K562 (cell line): ENCODE data around the gene QRFP. TPM values are rescaled to one million over a fixed set of nuclear protein-coding genes. Genes with fewer than 3 reads are reported as not detected.

Experiments used
- CAMTA2 ChIP-seq: fragments of 250-450 bp; sonication (Bioruptor Pico); conservative IDR thresholded peaks from 2 replicates; pipeline ENCODE4 v1.5.1; 2022
- CEBPB ChIP-seq: fragments of 450-650 bp; IDR thresholded peaks from 2 replicates; pipeline ENCODE4 v1.6.1; 2016; ENCODE audit warnings: missing genetic modification characterization, missing compliant biosample characterization
- CXXC5 ChIP-seq: fragments of 250-450 bp; sonication (Bioruptor Pico); IDR thresholded peaks from 2 replicates; pipeline ENCODE4 v1.8.0; 2022; ENCODE audit warnings: inconsistent platforms, mild to moderate bottlenecking, moderate library complexity
- HDAC3 ChIP-seq: fragments of 450-650 bp; IDR thresholded peaks from 2 replicates; pipeline ENCODE4 v1.6.1; 2018; ENCODE audit warnings: borderline replicate concordance, mild to moderate bottlenecking, moderate library complexity; ENCODE audit not compliant: partially characterized antibody
- MXI1 ChIP-seq: IDR thresholded peaks from 2 replicates; pipeline ENCODE4 v1.6.1; 2011; ENCODE audit warnings: low read depth, mild to moderate bottlenecking, improper control_type of control experiment, low read length
- NR3C1 ChIP-seq: sonication (generic); formaldehyde crosslinking; IDR thresholded peaks from 2 replicates; pipeline ENCODE4 v1.8.1; 2022; ENCODE audit warnings: missing genetic modification reagents
- ZFP1 ChIP-seq: fragments of 450-650 bp; formaldehyde crosslinking; IDR thresholded peaks from 2 replicates; pipeline ENCODE4 v1.4.0; 2020; ENCODE audit warnings: mild to moderate bottlenecking, mixed read lengths
- ZNF644 ChIP-seq: fragments of 200-800 bp; sonication (Bioruptor generic); IDR thresholded peaks from 2 replicates; pipeline ENCODE4 v1.6.1; 2016; ENCODE audit warnings: low read depth, missing genetic modification characterization, missing compliant biosample characterization
- polyA plus RNA-seq, 8 experiments: library from polyadenylated mRNA; depleted of rRNA in 4 of 8; stranded (reverse) in 5 of 8; unstranded in 3 of 8; fragments of >200 nt; fragmentation: Nextera tagmentation in 2 of 8; fragmentation: Illumina TruSeq in 1 of 8; extraction: Ambion mirVana in 2 of 8; extraction: Trizol in 1 of 8; gene quantifications; 2 replicates each; pipeline versions ENCODE4 v1.2.1 to v1.2.3, GENCODE V29; 2011 to 2014; ENCODE audit warnings: inconsistent platforms in 1 of 8, missing spikeins in 1 of 8
- total RNA-seq, 7 experiments: library from RNA; depleted of rRNA in 6 of 7; stranded (reverse); fragments of >200 nt in 6 of 7; fragmentation: Illumina TruSeq in 2 of 7; extraction: Trizol in 2 of 7; gene quantifications; 2 replicates each; pipeline versions ENCODE4 v1.2.1 to v1.2.3, GENCODE V29; 2011 to 2021; ENCODE audit warnings: low replicate concordance in 1 of 7
- TF ChIP-seq, protein P1 (sequence below), 2 experiments: fragments of 450-650 bp; formaldehyde crosslinking in 1 of 2; IDR thresholded peaks; 2 replicates each; pipeline versions ENCODE4 v1.4.0 to v1.6.1; 2014 to 2020; ENCODE audit warnings: mild to moderate bottlenecking in 2 of 2, borderline replicate concordance in 1 of 2, low read depth in 1 of 2
- TF ChIP-seq, protein P2 (sequence below): fragments of 250-450 bp; sonication (Bioruptor Pico); IDR thresholded peaks from 2 replicates; pipeline ENCODE4 v1.8.0; 2022; ENCODE audit warnings: inconsistent platforms
- TF ChIP-seq, protein P3 (sequence below): sonication (generic); formaldehyde crosslinking; IDR thresholded peaks from 2 replicates; pipeline ENCODE4 v1.8.1; 2023; ENCODE audit warnings: mild to moderate bottlenecking, missing genetic modification reagents
- TF ChIP-seq, protein P4 (sequence below): fragments of 150-350 bp; conservative IDR thresholded peaks from 2 replicates; pipeline ENCODE4 v1.6.1; 2014; ENCODE audit warnings: low read length

The QRFP gene
- total and polyA plus RNA-seq, 9 of the 15 experiments (the other 6 are each of a cell fraction or from before 2014, with no cell fraction given): not detected

DNA sequence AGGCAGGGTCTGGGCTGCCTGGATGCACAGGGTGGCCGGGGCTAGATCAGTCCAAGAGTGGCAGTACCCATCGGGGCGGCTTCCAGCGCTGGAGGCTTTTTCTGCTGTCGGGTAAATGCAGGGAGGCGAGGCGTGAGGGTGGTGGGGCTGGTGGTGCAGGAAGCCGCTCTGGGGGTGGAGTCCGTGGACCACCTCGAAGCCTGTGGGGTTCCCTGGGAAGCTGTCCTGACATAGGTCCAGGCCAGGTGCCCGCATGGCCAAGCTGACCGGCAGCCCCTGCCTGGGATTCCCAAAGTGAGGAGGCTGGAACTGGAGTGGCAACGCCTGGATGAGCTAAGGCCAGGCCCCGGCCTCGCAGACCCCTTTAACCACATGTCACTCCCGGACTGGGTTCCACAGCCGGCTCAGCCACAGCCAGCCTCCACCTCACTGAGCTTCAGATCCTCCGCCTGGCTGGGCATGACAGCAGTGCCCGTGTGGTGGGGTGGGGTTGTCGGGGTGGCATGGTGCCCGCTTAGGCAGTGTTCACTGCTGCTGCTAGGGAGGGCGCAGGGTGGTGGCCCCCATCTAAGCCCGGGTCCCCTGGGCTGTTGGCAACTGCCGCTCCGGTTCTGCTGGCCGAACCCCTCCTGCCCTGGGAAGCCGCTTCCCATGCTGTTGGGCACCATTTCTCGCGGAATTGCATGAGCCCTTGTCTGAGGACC is 1.4 kb upstream of the QRFP start (continued):
- TF ChIP-seq, protein P1, sequence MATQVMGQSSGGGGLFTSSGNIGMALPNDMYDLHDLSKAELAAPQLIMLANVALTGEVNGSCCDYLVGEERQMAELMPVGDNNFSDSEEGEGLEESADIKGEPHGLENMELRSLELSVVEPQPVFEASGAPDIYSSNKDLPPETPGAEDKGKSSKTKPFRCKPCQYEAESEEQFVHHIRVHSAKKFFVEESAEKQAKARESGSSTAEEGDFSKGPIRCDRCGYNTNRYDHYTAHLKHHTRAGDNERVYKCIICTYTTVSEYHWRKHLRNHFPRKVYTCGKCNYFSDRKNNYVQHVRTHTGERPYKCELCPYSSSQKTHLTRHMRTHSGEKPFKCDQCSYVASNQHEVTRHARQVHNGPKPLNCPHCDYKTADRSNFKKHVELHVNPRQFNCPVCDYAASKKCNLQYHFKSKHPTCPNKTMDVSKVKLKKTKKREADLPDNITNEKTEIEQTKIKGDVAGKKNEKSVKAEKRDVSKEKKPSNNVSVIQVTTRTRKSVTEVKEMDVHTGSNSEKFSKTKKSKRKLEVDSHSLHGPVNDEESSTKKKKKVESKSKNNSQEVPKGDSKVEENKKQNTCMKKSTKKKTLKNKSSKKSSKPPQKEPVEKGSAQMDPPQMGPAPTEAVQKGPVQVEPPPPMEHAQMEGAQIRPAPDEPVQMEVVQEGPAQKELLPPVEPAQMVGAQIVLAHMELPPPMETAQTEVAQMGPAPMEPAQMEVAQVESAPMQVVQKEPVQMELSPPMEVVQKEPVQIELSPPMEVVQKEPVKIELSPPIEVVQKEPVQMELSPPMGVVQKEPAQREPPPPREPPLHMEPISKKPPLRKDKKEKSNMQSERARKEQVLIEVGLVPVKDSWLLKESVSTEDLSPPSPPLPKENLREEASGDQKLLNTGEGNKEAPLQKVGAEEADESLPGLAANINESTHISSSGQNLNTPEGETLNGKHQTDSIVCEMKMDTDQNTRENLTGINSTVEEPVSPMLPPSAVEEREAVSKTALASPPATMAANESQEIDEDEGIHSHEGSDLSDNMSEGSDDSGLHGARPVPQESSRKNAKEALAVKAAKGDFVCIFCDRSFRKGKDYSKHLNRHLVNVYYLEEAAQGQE (IDR thresholded peaks at IDR 0.05; ENCODE audit: borderline replicate concordance): no peak
- TF ChIP-seq, protein P1 (CRISPR knock-in tag; IDR thresholded peaks at IDR 0.05; ENCODE audit: low read depth): no peak
- TF ChIP-seq CAMTA2 (CRISPR knock-in tag) (no peak), ZNF644 (tag) (no peak), CXXC5 (CRISPR knock-in tag) (no peak), ZFP1 (CRISPR knock-in tag) (no peak), CEBPB (tag) (no peak), HDAC3 (no peak), MXI1 (no peak), NR3C1 (CRISPR knock-in tag) (no peak)
- TF ChIP-seq, protein P2, sequence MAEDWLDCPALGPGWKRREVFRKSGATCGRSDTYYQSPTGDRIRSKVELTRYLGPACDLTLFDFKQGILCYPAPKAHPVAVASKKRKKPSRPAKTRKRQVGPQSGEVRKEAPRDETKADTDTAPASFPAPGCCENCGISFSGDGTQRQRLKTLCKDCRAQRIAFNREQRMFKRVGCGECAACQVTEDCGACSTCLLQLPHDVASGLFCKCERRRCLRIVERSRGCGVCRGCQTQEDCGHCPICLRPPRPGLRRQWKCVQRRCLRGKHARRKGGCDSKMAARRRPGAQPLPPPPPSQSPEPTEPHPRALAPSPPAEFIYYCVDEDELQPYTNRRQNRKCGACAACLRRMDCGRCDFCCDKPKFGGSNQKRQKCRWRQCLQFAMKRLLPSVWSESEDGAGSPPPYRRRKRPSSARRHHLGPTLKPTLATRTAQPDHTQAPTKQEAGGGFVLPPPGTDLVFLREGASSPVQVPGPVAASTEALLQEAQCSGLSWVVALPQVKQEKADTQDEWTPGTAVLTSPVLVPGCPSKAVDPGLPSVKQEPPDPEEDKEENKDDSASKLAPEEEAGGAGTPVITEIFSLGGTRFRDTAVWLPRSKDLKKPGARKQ (CRISPR knock-in tag): no peak
- TF ChIP-seq, protein P3, sequence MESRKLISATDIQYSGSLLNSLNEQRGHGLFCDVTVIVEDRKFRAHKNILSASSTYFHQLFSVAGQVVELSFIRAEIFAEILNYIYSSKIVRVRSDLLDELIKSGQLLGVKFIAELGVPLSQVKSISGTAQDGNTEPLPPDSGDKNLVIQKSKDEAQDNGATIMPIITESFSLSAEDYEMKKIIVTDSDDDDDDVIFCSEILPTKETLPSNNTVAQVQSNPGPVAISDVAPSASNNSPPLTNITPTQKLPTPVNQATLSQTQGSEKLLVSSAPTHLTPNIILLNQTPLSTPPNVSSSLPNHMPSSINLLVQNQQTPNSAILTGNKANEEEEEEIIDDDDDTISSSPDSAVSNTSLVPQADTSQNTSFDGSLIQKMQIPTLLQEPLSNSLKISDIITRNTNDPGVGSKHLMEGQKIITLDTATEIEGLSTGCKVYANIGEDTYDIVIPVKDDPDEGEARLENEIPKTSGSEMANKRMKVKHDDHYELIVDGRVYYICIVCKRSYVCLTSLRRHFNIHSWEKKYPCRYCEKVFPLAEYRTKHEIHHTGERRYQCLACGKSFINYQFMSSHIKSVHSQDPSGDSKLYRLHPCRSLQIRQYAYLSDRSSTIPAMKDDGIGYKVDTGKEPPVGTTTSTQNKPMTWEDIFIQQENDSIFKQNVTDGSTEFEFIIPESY (CRISPR knock-in tag): no peak
- TF ChIP-seq, protein P4, sequence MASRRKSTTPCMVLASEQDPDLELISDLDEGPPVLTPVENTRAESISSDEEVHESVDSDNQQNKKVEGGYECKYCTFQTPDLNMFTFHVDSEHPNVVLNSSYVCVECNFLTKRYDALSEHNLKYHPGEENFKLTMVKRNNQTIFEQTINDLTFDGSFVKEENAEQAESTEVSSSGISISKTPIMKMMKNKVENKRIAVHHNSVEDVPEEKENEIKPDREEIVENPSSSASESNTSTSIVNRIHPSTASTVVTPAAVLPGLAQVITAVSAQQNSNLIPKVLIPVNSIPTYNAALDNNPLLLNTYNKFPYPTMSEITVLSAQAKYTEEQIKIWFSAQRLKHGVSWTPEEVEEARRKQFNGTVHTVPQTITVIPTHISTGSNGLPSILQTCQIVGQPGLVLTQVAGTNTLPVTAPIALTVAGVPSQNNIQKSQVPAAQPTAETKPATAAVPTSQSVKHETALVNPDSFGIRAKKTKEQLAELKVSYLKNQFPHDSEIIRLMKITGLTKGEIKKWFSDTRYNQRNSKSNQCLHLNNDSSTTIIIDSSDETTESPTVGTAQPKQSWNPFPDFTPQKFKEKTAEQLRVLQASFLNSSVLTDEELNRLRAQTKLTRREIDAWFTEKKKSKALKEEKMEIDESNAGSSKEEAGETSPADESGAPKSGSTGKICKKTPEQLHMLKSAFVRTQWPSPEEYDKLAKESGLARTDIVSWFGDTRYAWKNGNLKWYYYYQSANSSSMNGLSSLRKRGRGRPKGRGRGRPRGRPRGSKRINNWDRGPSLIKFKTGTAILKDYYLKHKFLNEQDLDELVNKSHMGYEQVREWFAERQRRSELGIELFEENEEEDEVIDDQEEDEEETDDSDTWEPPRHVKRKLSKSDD: no peak
